K562 (cell line): ENCODE data around the gene TULP1. TPM values are rescaled to one million over a fixed set of nuclear protein-coding genes. Genes with fewer than 3 reads are reported as not detected.

Experiments
- ATAC-seq: fragments of 200-7000 bp; cut with Tn5 transposase; 3 replicates; pipeline ENCODE4 v1.9.1; 2020; ENCODE audit warnings: moderate library complexity
- BruUV-seq: library from RNA; stranded (reverse); fragments of 400-500 nt; replicated peaks from 2 replicates; lab custom pipeline; 2021; lab: Mats Ljungman, UMichigan
- CTCF ChIA-PET: fragments of 300-600 bp; formaldehyde crosslinking; extraction: SDS; loops from one replicate; lab custom pipeline; 2021; ENCODE audit warnings: low intra/inter-chr PET ratio; lab: Yijun Ruan, JAX
- POLR2A ChIA-PET: fragments of 300-600, 350-650 bp; sonication (Branson Sonifier 250); formaldehyde crosslinking; extraction: SDS; loops from one replicate; lab custom pipeline; 2021; ENCODE audit warnings: antibody characterized with exemption, inconsistent platforms; lab: Yijun Ruan, JAX
- DNase-seq, 4 experiments: peaks; one replicate each; pipeline versions ENCODE4 v3.0.0 to v3.0.0-alpha.2; 2011 to 2018; ENCODE audit warnings: low spot score in 3 of 4, mixed read lengths in 3 of 4; ENCODE audit errors: extremely low read depth in 1 of 4
- FAIRE-seq: peaks from 2 replicates; lab custom pipeline; 2011; peaks lifted over from hg19 to GRCh38; lab: Jason Lieb, UNC
- H2AFZ ChIP-seq: 2 replicates; pipeline ENCODE4 v1.6.0; 2011; ENCODE audit warnings: low read depth, low read length, control low read depth, inconsistent platforms
- H3K27ac ChIP-seq: fragments of 200-600 bp; 3 replicates; pipeline ENCODE4 v1.8.0; 2011; ENCODE audit warnings: low read depth, mild to moderate bottlenecking, control low read depth, inconsistent platforms, low read length, moderate library complexity, mixed read lengths; ENCODE audit errors: extremely low read depth
- H3K27me3 ChIP-seq, 2 experiments: fragments of 300-600 bp in 1 of 2; 2 replicates in 1 of 2; 3 replicates in 1 of 2; pipeline versions ENCODE4 v1.6.0 to v1.8.0; 2011; ENCODE audit warnings: inconsistent platforms in 2 of 2, low read length in 2 of 2, mild to moderate bottlenecking in 1 of 2, mixed read lengths in 1 of 2, moderate library complexity in 1 of 2; ENCODE audit not compliant: control insufficient read depth in 2 of 2, insufficient read depth in 2 of 2
- H3K36me3 ChIP-seq: fragments of 300-600 bp; 3 replicates; pipeline ENCODE4 v1.8.0; 2011; ENCODE audit warnings: mild to moderate bottlenecking, low read length, inconsistent platforms; ENCODE audit not compliant: control insufficient read depth, insufficient read depth
- H3K4me1 ChIP-seq, 2 experiments: fragments of 200-600 bp in 1 of 2; replicated peaks in 1 of 2; 2 replicates in 1 of 2; 3 replicates in 1 of 2; pipeline versions ENCODE4 v1.5.1 to v1.8.0; 2011; ENCODE audit warnings: inconsistent platforms in 2 of 2, low read length in 2 of 2, mild to moderate bottlenecking in 1 of 2, mixed read lengths in 1 of 2, moderate library complexity in 1 of 2; ENCODE audit not compliant: control insufficient read depth in 2 of 2, insufficient read depth in 2 of 2
- H3K4me2 ChIP-seq: 2 replicates; pipeline ENCODE4 v1.6.1; 2011; ENCODE audit warnings: low read length, control low read depth, inconsistent platforms, mixed read lengths; ENCODE audit not compliant: insufficient read depth
- H3K4me3 ChIP-seq: fragments of 200-600 bp; sonication (generic), shearing (Covaris generic); 2 replicates; pipeline ENCODE4 v1.5.1; 2016; ENCODE audit warnings: control low read depth, inconsistent platforms
- H3K79me2 ChIP-seq: fragments of 200-600 bp; 3 replicates; pipeline ENCODE4 v1.8.0; 2011; ENCODE audit warnings: low read length, inconsistent platforms; ENCODE audit not compliant: control insufficient read depth, insufficient read depth
- H3K9ac ChIP-seq, 2 experiments: 2 replicates each; pipeline versions ENCODE4 v1.6.0 to v1.6.1; 2011; ENCODE audit warnings: low read depth in 2 of 2, low read length in 2 of 2, control low read depth in 1 of 2, inconsistent platforms in 1 of 2, mild to moderate bottlenecking in 1 of 2, mixed read lengths in 1 of 2; ENCODE audit not compliant: insufficient read depth in 1 of 2
- H3K9me1 ChIP-seq: one replicate; pipeline ENCODE4 v1.6.0; 2011; ENCODE audit warnings: inconsistent platforms, mild to moderate bottlenecking, low read length, moderate library complexity; ENCODE audit not compliant: control insufficient read depth, insufficient read depth
- H3K9me3 ChIP-seq: replicated peaks from 2 replicates; pipeline ENCODE4 v1.5.1; 2011; ENCODE audit warnings: low read depth, low read length, inconsistent platforms; ENCODE audit not compliant: control insufficient read depth, insufficient read depth
- H4K20me1 ChIP-seq: replicated peaks from 2 replicates; pipeline ENCODE4 v1.6.1; 2011; ENCODE audit warnings: low read length, inconsistent platforms, mixed read lengths; ENCODE audit not compliant: control insufficient read depth, insufficient read depth
- CHAMP1 ChIP-seq: fragments of 450-650 bp; IDR thresholded peaks from 2 replicates; pipeline ENCODE4 v1.6.1; 2016; ENCODE audit warnings: mild to moderate bottlenecking
- ERF ChIP-seq: fragments of 450-650 bp; formaldehyde crosslinking; IDR thresholded peaks from 2 replicates; pipeline ENCODE4 v1.4.0; 2020; ENCODE audit warnings: mild to moderate bottlenecking, mixed read lengths
- HNRNPLL ChIP-seq: fragments of 200-400 bp; formaldehyde crosslinking; IDR thresholded peaks from 2 replicates; pipeline ENCODE4 v1.6.1; 2017; ENCODE audit warnings: low read length, low read depth, mild to moderate bottlenecking; ENCODE audit not compliant: poor library complexity, severe bottlenecking
- MEF2D ChIP-seq: conservative IDR thresholded peaks from 2 replicates; pipeline ENCODE4 v1.6.1; 2016; ENCODE audit warnings: low read depth, missing genetic modification characterization, missing compliant biosample characterization
- MTA1 ChIP-seq: fragments of 450-650 bp; IDR thresholded peaks from 2 replicates; pipeline ENCODE4 v1.6.1; 2017; ENCODE audit warnings: borderline replicate concordance
- MYNN ChIP-seq, 2 experiments: sonication (generic); formaldehyde crosslinking in 1 of 2; IDR thresholded peaks; 2 replicates each; pipeline versions ENCODE4 v1.5.0 to v1.6.1; 2016 to 2020; ENCODE audit warnings: antibody characterized with exemption in 1 of 2, missing genetic modification reagents in 1 of 2
- NR4A1 ChIP-seq, 2 experiments: fragments of 250-450 bp in 1 of 2; fragments of 450-650 bp in 1 of 2; sonication (Bioruptor Pico) in 1 of 2; IDR thresholded peaks; 2 replicates each; pipeline versions ENCODE4 v1.4.0 to v1.6.1; 2016 to 2020; ENCODE audit warnings: mild to moderate bottlenecking in 2 of 2, missing compliant biosample characterization in 1 of 2, missing genetic modification characterization in 1 of 2, moderate library complexity in 1 of 2
- THRB ChIP-seq: fragments of 450-650 bp; formaldehyde crosslinking; conservative IDR thresholded peaks from 2 replicates; pipeline ENCODE4 v1.4.0; 2022; ENCODE audit warnings: mild to moderate bottlenecking, missing genetic modification characterization
- WGBS: fragments of 100-300 bp; shearing (Covaris generic); methylation state at CpG from one replicate; pipeline ENCODE4 v1.1.6; 2016; ENCODE audit warnings: low coverage, mixed read lengths; ENCODE audit not compliant: insufficient coverage; ENCODE audit errors: missing lambda C conversion rate; 5-methylcytosine and 5-hydroxymethylcytosine counted together
- in situ Hi-C: fragments of 300-500 bp; cut with MboI; formaldehyde crosslinking; loops from 4 replicates; pipeline ENCODE4 v1.15.0; 2018; ENCODE audit warnings: inconsistent platforms, mixed read lengths
- intact Hi-C: fragments of 100-400 bp; cut with micrococcal nuclease; formaldehyde crosslinking; loops from 2 replicates; pipeline ENCODE4 v1.14.2; 2022
- polyA plus RNA-seq, 8 experiments: library from polyadenylated mRNA; depleted of rRNA in 4 of 8; stranded (reverse) in 5 of 8; unstranded in 3 of 8; fragments of >200 nt; fragmentation: Nextera tagmentation in 2 of 8; fragmentation: Illumina TruSeq in 1 of 8; extraction: Ambion mirVana in 2 of 8; extraction: Trizol in 1 of 8; gene quantifications; 2 replicates each; pipeline versions ENCODE4 v1.2.1 to v1.2.3, GENCODE V29; 2011 to 2014; ENCODE audit warnings: inconsistent platforms in 1 of 8, missing spikeins in 1 of 8
- total RNA-seq, 7 experiments: library from RNA; depleted of rRNA in 6 of 7; stranded (reverse); fragments of >200 nt in 6 of 7; fragmentation: Illumina TruSeq in 2 of 7; extraction: Trizol in 2 of 7; gene quantifications; 2 replicates each; pipeline versions ENCODE4 v1.2.1 to v1.2.3, GENCODE V29; 2011 to 2021; ENCODE audit warnings: low replicate concordance in 1 of 7
- TF ChIP-seq, protein P1 (sequence below): sonication (generic); formaldehyde crosslinking; IDR thresholded peaks from 2 replicates; pipeline ENCODE4 v1.8.1; 2023; ENCODE audit warnings: mild to moderate bottlenecking, missing genetic modification reagents

Gene TULP1
- total and polyA plus RNA-seq, 9 of the 15 experiments (the other 6 are each of a cell fraction or from before 2014, with no cell fraction given), result 0.06 to 0.17 (median 0.09) TPM; not detected in 6

GRCh38 chr6:35451354-35452182, 61.1 kb downstream of the TULP1 start:
- Histone ChIP-seq H3K9ac (peak overlapping the region; percentile 33 to 74; a peak in 3 of 4 replicates), H3K36me3 (peaks cover 20% of the 10 kb centered on the region; the same call in 2 of the 3 replicates), H4K20me1 (no peaks in the 10 kb centered on the region), H2AFZ (peak overlapping the region; percentile 84), H3K27me3 (peaks cover 5 to 7% of the 10 kb centered on the region in 2 experiments; a peak in 3 of 5 replicates), H3K4me3 (peak overlapping the region; percentile 73), H3K9me3 (no peaks in the 10 kb centered on the region), H3K4me1 (peaks cover 18 to 27% of the 10 kb centered on the region in 2 experiments), H3K4me2 (peak overlapping the region; percentile 83), H3K27ac (no peak overlapping the region), H3K9me1 (no peaks in the 10 kb centered on the region), H3K79me2 (peaks cover 26% of the 10 kb centered on the region)
- in situ Hi-C loops, result loop anchor here (10.0 kb wide), 1 partner anchor 147 kb away; no protein-coding TSS in a partner anchor
- ChIA-PET CTCF (interaction anchor here (0.7 to 1.9 kb wide), 4 partner anchors 109 to 1866 kb away, joined by 3 to 7 read pairs (median 4); partner anchors contain the start of gene PPARD), POLR2A (interaction anchor here (0.7 to 4.1 kb wide), 8 partner anchors 17 to 152 kb away, joined by 3 to 31 read pairs (median 4); partner anchors contain the start of gene RPL10A)
- BruUV-seq, result no TSS peak
- DNase-seq (no peak), FAIRE-seq (no peak), ATAC-seq (no peak)
- 12% methylated on average over 20 of the region's 20 CpGs for WGBS
- intact Hi-C loops, result no loop called here
- TF ChIP-seq CHAMP1, result no peak
- no peak for TF ChIP-seq MEF2D (tag)
- TF ChIP-seq, protein P1, sequence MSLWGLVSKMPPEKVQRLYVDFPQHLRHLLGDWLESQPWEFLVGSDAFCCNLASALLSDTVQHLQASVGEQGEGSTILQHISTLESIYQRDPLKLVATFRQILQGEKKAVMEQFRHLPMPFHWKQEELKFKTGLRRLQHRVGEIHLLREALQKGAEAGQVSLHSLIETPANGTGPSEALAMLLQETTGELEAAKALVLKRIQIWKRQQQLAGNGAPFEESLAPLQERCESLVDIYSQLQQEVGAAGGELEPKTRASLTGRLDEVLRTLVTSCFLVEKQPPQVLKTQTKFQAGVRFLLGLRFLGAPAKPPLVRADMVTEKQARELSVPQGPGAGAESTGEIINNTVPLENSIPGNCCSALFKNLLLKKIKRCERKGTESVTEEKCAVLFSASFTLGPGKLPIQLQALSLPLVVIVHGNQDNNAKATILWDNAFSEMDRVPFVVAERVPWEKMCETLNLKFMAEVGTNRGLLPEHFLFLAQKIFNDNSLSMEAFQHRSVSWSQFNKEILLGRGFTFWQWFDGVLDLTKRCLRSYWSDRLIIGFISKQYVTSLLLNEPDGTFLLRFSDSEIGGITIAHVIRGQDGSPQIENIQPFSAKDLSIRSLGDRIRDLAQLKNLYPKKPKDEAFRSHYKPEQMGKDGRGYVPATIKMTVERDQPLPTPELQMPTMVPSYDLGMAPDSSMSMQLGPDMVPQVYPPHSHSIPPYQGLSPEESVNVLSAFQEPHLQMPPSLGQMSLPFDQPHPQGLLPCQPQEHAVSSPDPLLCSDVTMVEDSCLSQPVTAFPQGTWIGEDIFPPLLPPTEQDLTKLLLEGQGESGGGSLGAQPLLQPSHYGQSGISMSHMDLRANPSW (CRISPR knock-in tag), result 0 out of 2 replicates have a peak, but pooled peaks have one; percentile 80
- no peak for TF ChIP-seq THRB (CRISPR knock-in tag)
- TF ChIP-seq HNRNPLL, result no peak
- 0 out of 2 replicates have a peak, but pooled peaks have one; percentile 28 for TF ChIP-seq ERF
- TF ChIP-seq MYNN (IDR thresholded peaks at IDR 0.05), result no peak
- TF ChIP-seq MYNN (CRISPR knock-in tag; IDR thresholded peaks at IDR 0.05), result no peak
- TF ChIP-seq MTA1, result 0 out of 2 replicates have a peak, but pooled peaks have one; percentile 18
- TF ChIP-seq NR4A1 (CRISPR knock-in tag; IDR thresholded peaks at IDR 0.05), result no peak
- no peak for TF ChIP-seq NR4A1 (tag; IDR thresholded peaks at IDR 0.05)
